ENCODE data around the gene HMSD. TPM values are rescaled to one million over a fixed set of nuclear protein-coding genes. Genes with fewer than 3 reads are reported as not detected.

The HMSD gene
- total RNA-seq, 1 donor from 2014 or later, result not detected

DNA sequence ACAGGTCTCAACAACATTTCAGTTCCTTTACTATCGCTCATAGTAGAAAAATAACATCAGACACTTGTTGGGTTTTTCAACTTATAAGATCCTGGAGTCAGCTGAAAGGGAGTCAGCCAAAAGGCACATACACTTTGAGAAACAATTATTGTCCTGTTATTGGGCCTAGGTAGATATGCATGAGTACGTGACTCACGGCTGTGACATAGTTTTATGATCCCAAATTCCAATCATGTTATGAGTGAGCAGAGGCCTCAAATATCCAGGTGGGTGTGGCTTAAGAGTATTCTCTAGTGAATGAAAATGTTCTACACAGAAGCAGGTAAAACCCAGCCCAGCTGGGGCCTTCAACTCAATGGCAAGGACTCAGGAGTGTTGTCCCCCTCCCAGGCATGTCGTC, 47.9 kb downstream of the HMSD start:
- DNase-seq, result no peak

DNA sequence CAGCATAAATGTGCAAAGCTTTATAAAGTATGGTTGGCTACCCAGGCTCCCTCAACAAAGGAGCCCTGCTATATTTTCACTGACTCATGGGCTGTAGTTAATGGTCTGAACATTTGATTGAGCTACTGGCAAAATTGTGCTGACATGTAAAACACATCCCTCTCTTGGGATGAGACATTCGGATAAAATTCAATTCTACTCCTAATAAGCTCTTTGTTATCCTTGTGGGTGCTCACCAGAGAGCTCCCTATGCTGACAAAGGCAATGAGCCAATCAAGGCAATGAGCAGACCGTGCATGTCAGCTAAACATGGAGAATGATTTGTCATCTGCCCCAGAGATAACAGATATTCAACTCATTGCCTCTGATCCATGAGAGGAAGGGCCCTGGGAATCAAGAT, 48.5 kb downstream of the HMSD start:
- DNase-seq, result no peak

DNA sequence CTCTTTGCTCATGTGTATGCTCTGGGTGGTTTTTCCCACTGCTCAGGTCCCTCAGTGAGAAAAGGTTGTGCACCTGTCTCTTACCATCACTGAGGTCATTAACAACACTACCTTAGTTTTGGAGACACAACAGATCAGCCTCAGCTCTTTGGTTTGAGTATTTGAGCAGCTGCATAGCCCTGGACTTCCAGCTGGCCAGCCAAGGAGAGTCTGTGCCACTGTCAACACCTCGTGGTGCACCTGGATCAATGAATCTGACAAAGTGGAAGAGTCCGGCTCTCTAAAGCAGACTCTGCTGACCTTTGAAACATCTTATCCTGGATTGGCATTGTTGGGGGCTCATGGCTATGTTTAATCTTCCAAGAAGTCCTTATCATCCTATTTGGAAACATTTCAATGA, 50.8 kb downstream of the HMSD start:
- DNase-seq, result no peak

DNA sequence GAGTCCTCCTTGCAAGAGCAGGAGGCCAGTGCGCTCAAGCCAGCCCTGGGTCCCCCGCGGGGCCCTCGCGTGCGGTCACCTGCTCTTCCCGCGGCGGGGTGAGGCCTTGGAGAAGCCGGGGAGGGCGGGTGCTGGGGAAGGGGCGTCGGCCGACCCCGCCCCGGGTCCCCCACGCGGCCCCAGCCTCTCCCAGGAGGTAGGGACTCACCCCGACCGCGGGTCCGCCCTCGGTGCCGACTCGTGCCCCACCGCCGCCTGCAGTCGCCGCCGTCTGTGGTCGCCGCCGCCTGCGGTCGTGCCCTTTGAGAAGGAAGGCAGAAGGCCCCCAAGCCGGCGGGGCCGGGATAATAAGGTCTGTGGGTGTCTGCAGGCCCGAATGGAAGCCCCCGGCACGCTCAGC, 53.5 kb downstream of the HMSD start:
- no peak for DNase-seq

DNA sequence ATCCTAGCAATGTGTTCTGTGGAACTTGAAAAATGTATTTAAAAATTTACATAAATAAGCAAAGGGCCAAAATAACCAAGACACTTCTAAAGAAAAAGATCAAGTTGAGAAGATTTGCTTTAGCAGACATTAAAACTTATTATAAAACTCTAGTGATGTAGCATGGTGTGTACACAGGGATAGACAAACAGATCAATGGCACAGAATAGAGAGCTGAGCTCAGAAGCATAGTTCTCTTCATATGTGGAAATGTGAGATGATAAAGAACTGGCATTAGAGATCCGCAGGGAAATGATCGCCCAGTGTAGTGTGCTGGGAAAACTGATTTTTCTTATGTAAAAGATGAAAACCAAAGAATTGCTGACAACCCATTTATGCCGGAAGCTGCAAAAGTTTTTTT, 60.2 kb downstream of the HMSD start:
- no peak for DNase-seq

Other genes with a start within 250 kb of the HMSD start
- not detected in 2 replicates for gene SERPINB11, start 246.3 kb upstream of the HMSD start, total RNA-seq
- 0.05 TPM in 1 of 2 replicates, not detected in the other for gene SERPINB7, start 173.9 kb upstream of the HMSD start, total RNA-seq
- gene SERPINB2, start 61.6 kb upstream of the HMSD start, total RNA-seq, result not detected in 2 replicates
- gene SERPINB10, start 41.3 kb upstream of the HMSD start, total RNA-seq, result not detected in 2 replicates
- gene SERPINB8, start 20.8 kb downstream of the HMSD start, total RNA-seq, result 7.1 and 11.7 TPM in 2 replicates
- 0.14 TPM in 1 of 2 replicates, not detected in the other for gene LINC00305, start 199.8 kb downstream of the HMSD start, total RNA-seq

Data from dermis blood vessel endothelial cell (primary cell).